A549 (cell line): ENCODE results near the gene TFF3.

Experiments
- CTCF ChIP-seq: fragments of >200 bp; sonication (Bioruptor Twin); formaldehyde crosslinking; IDR thresholded peaks from 3 replicates; pipeline ENCODE4 v1.5.1; 2016
- EHMT2 ChIP-seq: fragments of 200-600 bp; sonication (generic); IDR thresholded peaks from 2 replicates; pipeline ENCODE4 v1.6.1; 2016; ENCODE audit warnings: antibody characterized with exemption, low read depth, mild to moderate bottlenecking, moderate library complexity
- EP300 ChIP-seq, 2 experiments: fragments of >200 bp; sonication (Bioruptor Twin); formaldehyde crosslinking; IDR thresholded peaks; 2 replicates in 1 of 2; 3 replicates in 1 of 2; pipeline ENCODE4 v1.6.1; 2016 to 2017
- FOSB ChIP-seq: fragments of 250-450 bp; sonication (Bioruptor Pico); IDR thresholded peaks from 2 replicates; pipeline ENCODE4 v1.5.0; 2020; ENCODE audit warnings: mild to moderate bottlenecking, moderate library complexity
- MYC ChIP-seq: IDR thresholded peaks from 2 replicates; pipeline ENCODE4 v1.6.1; 2012; ENCODE audit warnings: mild to moderate bottlenecking, inconsistent platforms, low read length, improper control_type of control experiment, borderline replicate concordance
- PBX3 ChIP-seq: IDR thresholded peaks from 2 replicates; pipeline ENCODE4 v1.6.1; 2012
- POLR2A ChIP-seq: IDR thresholded peaks from 2 replicates; pipeline ENCODE4 v1.6.1; 2012; ENCODE audit warnings: mild to moderate bottlenecking, low read length
- RAD21 ChIP-seq, 2 experiments: fragments of >200 bp in 1 of 2; sonication (Bioruptor Twin) in 1 of 2; formaldehyde crosslinking in 1 of 2; IDR thresholded peaks in 1 of 2; conservative IDR thresholded peaks in 1 of 2; 2 replicates in 1 of 2; 3 replicates in 1 of 2; pipeline ENCODE4 v1.6.1; 2012 to 2018; ENCODE audit warnings: inconsistent platforms in 1 of 2
- REST ChIP-seq: fragments of 200-600 bp; sonication (generic); IDR thresholded peaks from 2 replicates; pipeline ENCODE4 v1.6.1; 2016; ENCODE audit warnings: antibody characterized with exemption, mild to moderate bottlenecking, moderate library complexity
- RNF2 ChIP-seq: fragments of 200-600 bp; sonication (generic); IDR thresholded peaks from 2 replicates; pipeline ENCODE4 v1.6.1; 2016; ENCODE audit warnings: low read depth, mild to moderate bottlenecking, antibody characterized with exemption, moderate library complexity, borderline replicate concordance
- USF2 ChIP-seq: fragments of 450-650 bp; IDR thresholded peaks from 2 replicates; pipeline ENCODE4 v1.6.1; 2014; ENCODE audit warnings: antibody characterized with exemption

- TF ChIP-seq POLR2A (no peak), RAD21 (conservative IDR thresholded peaks at IDR 0.05 in 1 of 2, IDR thresholded peaks at IDR 0.05 in 1 of 2) (no peak), CTCF (no peak), RNF2 (no peak), EP300 (IDR thresholded peaks at IDR 0.05) (no peak), EHMT2 (no peak), PBX3 (no peak), FOSB (no peak), USF2 (no peak), MYC (no peak), REST (no peak)
Observed at GRCh38 chr21:42324896-42325295, 9.7 kb upstream of the TFF3 start.
